LNCAP (cell line): ENCODE measurements around the gene EVC2.

Experiments used
- TF ChIP-seq, protein P1 (sequence below): fragments of 450-650 bp; IDR thresholded peaks from 2 replicates; pipeline ENCODE4 v1.5.1; 2017; ENCODE audit warnings: mild to moderate bottlenecking

EVC2 gene

DNA sequence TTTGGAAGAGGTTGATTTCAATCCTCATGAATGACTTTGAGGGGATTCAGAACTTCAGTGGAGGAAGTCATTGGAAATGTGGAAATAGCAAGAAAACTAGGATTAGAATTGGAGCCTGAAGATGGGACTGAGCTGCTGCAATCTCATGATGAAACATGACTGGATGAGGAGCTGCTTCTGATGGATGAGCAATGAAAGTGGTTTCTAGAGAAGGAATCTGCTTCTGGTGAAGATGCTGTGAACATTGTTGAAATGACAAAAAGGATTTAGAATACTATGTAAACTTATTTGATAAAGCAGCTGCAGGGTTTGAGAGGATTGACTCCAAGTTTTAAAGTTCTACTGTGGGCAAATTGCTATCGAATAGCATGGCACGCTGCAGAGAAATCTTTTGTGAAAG lies 29.7 kb upstream of the EVC2 start:
- TF ChIP-seq, protein P1, sequence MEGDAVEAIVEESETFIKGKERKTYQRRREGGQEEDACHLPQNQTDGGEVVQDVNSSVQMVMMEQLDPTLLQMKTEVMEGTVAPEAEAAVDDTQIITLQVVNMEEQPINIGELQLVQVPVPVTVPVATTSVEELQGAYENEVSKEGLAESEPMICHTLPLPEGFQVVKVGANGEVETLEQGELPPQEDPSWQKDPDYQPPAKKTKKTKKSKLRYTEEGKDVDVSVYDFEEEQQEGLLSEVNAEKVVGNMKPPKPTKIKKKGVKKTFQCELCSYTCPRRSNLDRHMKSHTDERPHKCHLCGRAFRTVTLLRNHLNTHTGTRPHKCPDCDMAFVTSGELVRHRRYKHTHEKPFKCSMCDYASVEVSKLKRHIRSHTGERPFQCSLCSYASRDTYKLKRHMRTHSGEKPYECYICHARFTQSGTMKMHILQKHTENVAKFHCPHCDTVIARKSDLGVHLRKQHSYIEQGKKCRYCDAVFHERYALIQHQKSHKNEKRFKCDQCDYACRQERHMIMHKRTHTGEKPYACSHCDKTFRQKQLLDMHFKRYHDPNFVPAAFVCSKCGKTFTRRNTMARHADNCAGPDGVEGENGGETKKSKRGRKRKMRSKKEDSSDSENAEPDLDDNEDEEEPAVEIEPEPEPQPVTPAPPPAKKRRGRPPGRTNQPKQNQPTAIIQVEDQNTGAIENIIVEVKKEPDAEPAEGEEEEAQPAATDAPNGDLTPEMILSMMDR: no peak

DNA sequence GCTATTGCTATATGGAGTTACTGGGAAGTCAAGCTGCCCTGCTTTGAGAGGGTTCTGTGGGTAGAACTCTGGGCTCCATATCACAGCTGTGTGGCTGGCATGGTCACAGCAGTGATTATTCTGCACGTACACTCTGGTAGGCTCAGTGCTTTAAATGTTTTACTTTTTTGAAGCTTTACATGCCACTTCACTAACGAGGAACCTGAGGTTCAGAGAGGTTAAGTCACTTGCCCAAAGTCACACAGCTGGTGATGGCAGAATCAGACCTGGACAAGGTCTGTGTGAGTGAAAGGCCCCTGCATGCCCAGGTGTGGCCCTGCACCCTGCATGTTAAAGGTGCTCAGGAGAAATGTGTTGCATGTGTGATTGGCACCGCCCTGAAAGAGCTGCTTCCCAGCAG lies 27.1 kb upstream of the EVC2 start:
- TF ChIP-seq, protein P1: no peak

DNA sequence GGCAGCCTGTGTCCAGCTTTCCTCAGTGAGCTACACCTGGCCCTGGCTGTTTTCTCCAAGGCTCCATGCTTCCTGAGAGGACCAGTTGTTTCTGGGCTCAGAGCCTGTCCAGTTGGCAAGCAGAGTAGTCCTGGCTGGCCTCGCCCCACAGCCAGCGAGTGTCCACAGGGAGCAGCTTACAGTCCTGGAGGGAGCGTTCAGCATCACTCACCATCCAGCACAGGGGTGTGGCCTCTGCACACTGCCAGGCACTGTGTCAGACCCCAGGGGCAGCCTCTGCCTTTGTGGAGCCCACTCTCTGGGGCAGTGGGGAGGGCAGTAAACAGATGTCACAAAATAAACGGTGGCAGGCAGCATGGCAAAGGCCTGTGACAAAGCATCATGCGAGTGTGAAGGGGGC lies 26.5 kb upstream of the EVC2 start:
- TF ChIP-seq, protein P1: no peak

DNA sequence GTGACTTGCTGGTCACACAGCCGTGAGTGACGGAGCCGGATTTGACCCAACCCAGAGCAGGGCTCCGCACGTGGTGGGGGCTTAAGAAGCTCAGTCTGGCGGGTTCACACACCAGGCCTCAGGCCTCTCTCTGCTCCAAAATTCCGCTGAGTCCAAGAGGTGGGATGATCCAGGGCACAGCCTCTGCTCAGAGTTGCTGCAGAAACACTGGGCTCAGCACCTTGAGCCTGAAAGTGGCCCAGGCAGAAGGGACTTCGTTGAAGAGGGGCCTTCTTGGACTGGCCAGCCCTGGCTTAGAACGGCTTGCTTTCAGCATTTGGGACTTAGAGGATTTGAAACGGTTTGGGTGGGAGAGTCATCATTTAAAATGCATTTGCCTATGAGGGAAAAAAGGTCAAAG lies 23.8 kb upstream of the EVC2 start:
- TF ChIP-seq, protein P1: no peak

DNA sequence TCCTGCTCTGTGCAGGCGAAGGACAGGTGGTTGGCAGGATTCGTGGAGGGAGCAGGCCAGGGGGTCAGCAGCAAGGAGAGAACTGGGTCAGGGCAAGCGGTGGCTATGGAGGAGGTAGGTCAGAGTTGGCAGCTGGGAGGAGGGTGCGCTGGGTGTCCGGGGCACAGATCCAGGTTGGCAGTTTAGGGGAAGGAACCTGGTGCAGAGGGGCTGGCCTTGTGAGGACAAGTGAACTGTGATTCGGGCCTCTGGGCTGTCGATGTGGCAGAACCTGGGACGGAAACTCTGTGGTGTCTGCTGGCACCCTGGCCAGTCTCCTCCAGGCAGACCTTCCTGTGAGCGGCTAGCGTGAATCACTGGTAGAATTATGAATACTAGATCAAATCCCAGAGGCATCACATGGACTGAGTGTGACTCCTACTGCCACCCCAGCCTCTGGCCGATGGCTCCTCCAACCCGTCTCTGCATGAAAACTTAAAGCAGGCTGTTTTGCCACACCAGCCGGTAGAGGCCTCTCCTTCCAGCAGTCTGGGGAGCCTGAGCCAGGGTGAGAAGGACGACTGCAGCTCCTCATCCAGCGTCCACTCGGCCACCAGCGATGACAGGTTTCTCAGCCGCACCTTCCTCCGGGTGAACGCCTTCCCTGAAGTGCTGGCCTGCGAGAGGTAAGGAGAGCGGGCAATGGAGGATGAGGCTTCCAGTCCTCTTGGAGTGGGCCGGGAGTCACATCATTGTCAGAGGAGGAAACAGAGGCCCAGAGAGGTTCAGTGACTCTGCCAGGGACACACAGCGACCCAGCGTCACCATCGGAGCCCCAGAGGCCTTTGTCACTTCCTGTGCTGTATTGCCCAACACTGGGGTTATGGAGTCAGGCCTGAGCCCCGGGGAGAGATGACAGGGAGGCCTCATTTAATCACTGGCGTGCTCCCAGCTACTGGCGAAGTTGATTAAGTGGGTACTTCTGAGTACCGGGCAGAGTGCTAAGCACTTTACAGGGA lies 22.9 kb upstream of the EVC2 start:
- TF ChIP-seq, protein P1: no peak

DNA sequence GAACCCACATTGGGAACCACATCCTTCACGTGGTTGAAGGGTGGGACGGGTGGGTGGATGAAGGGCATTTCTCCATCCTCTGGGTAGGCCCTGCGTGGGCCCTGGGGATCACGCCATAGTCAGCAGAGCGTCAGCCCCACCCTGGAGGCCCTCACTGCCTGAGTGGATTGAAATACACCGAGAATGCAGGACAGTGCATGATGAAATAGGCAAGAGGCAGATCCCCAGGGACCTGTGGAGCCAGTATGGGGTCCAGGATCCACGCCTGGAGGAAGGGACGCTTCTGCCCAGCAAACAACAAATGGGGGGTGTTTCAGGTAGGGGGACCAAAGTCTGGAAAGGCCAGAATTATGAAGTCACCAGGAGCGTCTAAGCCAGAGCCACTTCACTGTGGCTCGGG lies 22.1 kb upstream of the EVC2 start:
- TF ChIP-seq, protein P1: no peak

DNA sequence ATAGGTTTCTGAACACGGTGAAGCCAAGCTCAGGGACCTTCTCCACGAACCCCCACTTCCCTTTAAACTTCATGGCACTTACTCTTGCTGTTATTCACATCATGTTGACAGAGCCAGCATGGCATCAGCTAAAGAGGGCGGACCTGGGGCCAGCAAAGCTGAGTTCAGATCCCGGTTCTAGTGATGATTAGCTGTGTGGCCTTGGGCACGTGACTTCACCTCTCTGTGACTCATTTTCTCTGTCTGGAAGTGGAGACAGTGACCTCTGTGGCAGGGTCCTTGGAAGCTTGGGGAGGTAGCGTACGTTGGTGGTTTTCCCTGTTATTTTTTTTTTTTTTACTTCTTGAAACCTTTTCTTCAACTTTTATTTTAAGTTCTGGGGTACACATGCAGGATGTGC lies 16.0 kb upstream of the EVC2 start:
- TF ChIP-seq, protein P1: no peak
